Esophagus squamous epithelium (tissue), 5 donors: ENCODE measurements around the gene PRPF40A. TPM values are rescaled to one million over a fixed set of nuclear protein-coding genes. Genes with fewer than 3 reads are reported as not detected.

ENCODE experiments used
- DNase-seq: peaks from one replicate; lab custom pipeline; 2025; lab: John Stamatoyannopoulos, UW
- H3K27ac ChIP-seq, 4 donors: fragments of 200-600 bp; sonication (generic); one replicate each; pipeline ENCODE4 v1.5.1; 2016 to 2019; ENCODE audit warnings: mild to moderate bottlenecking in 1 of 4
- H3K27me3 ChIP-seq, 4 donors: fragments of 200-600 bp; sonication (generic); 1 replicate in 3 of 4; 2 replicates in 1 of 4; pipeline versions ENCODE4 v1.5.1 to v1.6.0; 2017 to 2021; ENCODE audit warnings: antibody characterized with exemption in 1 of 4
- H3K36me3 ChIP-seq, 3 donors: fragments of 200-600 bp; sonication (generic); one replicate each; pipeline ENCODE4 v1.5.1; 2016 to 2019
- H3K4me1 ChIP-seq, 3 donors: fragments of 200-600 bp; sonication (generic); one replicate each; pipeline ENCODE4 v1.5.1; 2017 to 2019
- H3K4me3 ChIP-seq, 4 donors: fragments of 200-600 bp; sonication (generic); 1 replicate in 3 of 4; 2 replicates in 1 of 4; pipeline ENCODE4 v1.5.1; 2016 to 2019; ENCODE audit warnings: mild to moderate bottlenecking in 2 of 4, moderate library complexity in 1 of 4
- H3K9me3 ChIP-seq, 3 donors: fragments of 200-600 bp; sonication (generic); one replicate each; pipeline ENCODE4 v1.5.1; 2016 to 2019
- CTCF ChIP-seq, 6 experiments: fragments of 450-650 bp in 4 of 6; fragments of 200-600 bp in 2 of 6; sonication (generic) in 2 of 6; IDR thresholded peaks; one replicate each; pipeline ENCODE4 v1.5.1; 2016 to 2019; ENCODE audit warnings: antibody characterized with exemption in 6 of 6, mild to moderate bottlenecking in 4 of 6, moderate library complexity in 4 of 6
- POLR2A ChIP-seq, 4 donors: fragments of 450-650 bp; IDR thresholded peaks; one replicate each; pipeline ENCODE4 v1.6.1; 2017; ENCODE audit warnings: antibody characterized with exemption in 4 of 4, mild to moderate bottlenecking in 4 of 4, moderate library complexity in 3 of 4
- WGBS, 2 donors: methylation state at CpG; one replicate each; pipeline ENCODE4 v1.1.5; 2018; 5-methylcytosine and 5-hydroxymethylcytosine counted together
- intact Hi-C: fragments of 100-400 bp; cut with DNase I; formaldehyde crosslinking; loops from one replicate; pipeline ENCODE4 v1.15.0; 2022
- total RNA-seq, 4 donors: library from RNA; depleted of rRNA; stranded (reverse); fragments of >200 nt; gene quantifications; one replicate each; pipeline ENCODE4 v1.1.0, GENCODE V29; 2016
- donor health status: DM: yes; HTN: yes; CAD: no.

The PRPF40A gene
- total RNA-seq, 4 donors from 2014 or later: 90.8 to 123 (median 99.6) TPM

DNA sequence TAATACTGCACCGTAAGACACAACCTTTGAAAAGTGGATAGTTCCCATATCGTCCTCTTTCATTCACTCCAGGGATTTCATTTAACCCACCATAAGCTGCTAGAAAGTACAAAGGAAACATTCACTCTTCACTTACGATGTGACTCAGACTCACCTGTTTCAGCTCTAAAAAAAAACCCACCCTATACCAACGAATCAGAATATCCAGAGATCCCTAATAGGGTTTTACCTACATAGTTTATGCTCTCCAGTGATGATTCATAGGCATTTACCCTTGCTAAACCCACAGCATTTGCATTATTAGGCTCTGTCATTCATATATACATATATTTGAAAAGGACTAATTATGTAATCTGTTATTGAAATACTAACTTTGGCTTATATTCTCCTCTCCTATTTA lies 60.2 kb downstream of the PRPF40A start:
- intact Hi-C loops: no loop called here
- Histone ChIP-seq H3K4me1 (no peaks in the 10 kb centered on the region), H3K36me3 (peaks cover 0 to 90% (median 16%) of the 10 kb centered on the region in 3 donors), H3K27ac (no peak overlapping the region), H3K27me3 (no peaks in the 10 kb centered on the region), H3K9me3 (no peaks in the 10 kb centered on the region), H3K4me3 (no peak overlapping the region)
- no peak for DNase-seq
- 70 to 71% methylated on average over 4 of the region's 4 CpGs for WGBS, 2 donors
- TF ChIP-seq POLR2A (IDR thresholded peaks at IDR 0.05) (no peak), CTCF (IDR thresholded peaks at IDR 0.05) (no peak)

DNA sequence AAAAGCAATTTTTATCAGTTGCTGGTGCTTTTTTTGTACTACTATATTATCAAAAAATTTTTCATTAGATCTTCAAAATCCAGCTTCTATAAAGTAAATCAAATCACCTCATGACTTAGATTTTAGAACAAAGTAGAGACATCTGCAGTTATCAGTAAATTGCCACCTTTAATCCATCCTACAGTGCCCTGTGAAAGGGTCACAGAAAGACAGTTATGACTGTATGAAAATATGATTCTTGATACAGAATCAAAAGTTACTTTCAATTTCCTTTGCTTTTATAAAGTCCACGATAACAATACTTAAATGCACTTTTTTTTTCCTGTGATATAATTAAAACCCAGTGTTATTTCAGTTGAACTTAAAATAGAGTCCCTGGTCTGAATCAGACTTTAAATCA lies 61.4 kb downstream of the PRPF40A start:
- Histone ChIP-seq H3K27me3 (no peaks in the 10 kb centered on the region), H3K27ac (no peak overlapping the region), H3K4me1 (no peaks in the 10 kb centered on the region), H3K9me3 (no peaks in the 10 kb centered on the region), H3K4me3 (no peak overlapping the region), H3K36me3 (peaks cover 0 to 90% (median 12%) of the 10 kb centered on the region in 3 donors)
- 65 to 72% methylated on average over 1 of the region's 1 CpG for WGBS, 2 donors
- no peak for DNase-seq
- TF ChIP-seq CTCF (IDR thresholded peaks at IDR 0.05) (no peak), POLR2A (IDR thresholded peaks at IDR 0.05) (no peak)
- intact Hi-C loops: no loop called here

DNA sequence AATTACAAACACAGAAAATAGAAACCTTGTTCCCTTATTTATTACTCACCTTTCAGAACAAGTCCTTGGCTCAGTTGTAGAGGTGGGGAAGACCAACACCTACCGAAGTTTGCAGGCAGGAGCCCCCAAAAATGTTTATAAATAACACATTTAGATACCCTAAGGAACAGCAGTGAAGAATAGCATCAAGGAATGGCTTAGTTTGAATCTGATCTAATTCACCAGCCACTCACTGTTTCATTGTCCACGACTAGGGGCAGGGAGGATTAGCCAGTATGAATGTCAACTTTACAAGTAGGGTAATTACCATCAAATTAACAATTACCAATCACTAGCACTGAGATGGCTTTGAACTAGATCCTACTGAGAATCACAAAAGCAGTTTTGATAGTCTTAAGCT lies 65.4 kb downstream of the PRPF40A start:
- Histone ChIP-seq H3K4me3 (no peak overlapping the region), H3K4me1 (peaks cover 4 to 19% (median 7%) of the 10 kb centered on the region in 3 donors), H3K27ac (no peak overlapping the region), H3K36me3 (peaks cover 0 to 66% (median 6%) of the 10 kb centered on the region in 3 donors), H3K9me3 (no peaks in the 10 kb centered on the region), H3K27me3 (no peaks in the 10 kb centered on the region)
- intact Hi-C loops: no loop called here
- no peak for DNase-seq
- TF ChIP-seq POLR2A (IDR thresholded peaks at IDR 0.05) (no peak), CTCF (IDR thresholded peaks at IDR 0.05) (no peak)
- WGBS, 2 donors: 55 to 71% methylated on average over 2 of the region's 2 CpGs

- WGBS, 2 donors: 79 to 88% methylated on average over 6 of the region's 6 CpGs
- Histone ChIP-seq H3K36me3 (peaks cover 0 to 57% (median 0%) of the 10 kb centered on the region in 3 donors), H3K9me3 (no peaks in the 10 kb centered on the region), H3K27me3 (no peaks in the 10 kb centered on the region), H3K4me3 (no peak overlapping the region), H3K27ac (no peak overlapping the region), H3K4me1 (peaks cover 8 to 29% (median 9%) of the 10 kb centered on the region in 3 donors)
- intact Hi-C loops: no loop called here
- TF ChIP-seq CTCF (IDR thresholded peaks at IDR 0.05): no peak
- DNase-seq: no peak
Observed at GRCh38 chr2:152650768-152651371, 66.4 kb downstream of the PRPF40A start.

GRCh38 chr2:152649997-152650396 lies 67.3 kb downstream of the PRPF40A start:
- H3K36me3 ChIP-seq: peaks cover 0 to 57% (median 0%) of the 10 kb centered on the region in 3 donors
- TF ChIP-seq POLR2A (IDR thresholded peaks at IDR 0.05) (no peak), CTCF (IDR thresholded peaks at IDR 0.05) (no peak)
- WGBS, 2 donors: 80 to 89% methylated on average over 1 of the region's 1 CpG

More at GRCh38 chr2:152649997-152650396, 67.3 kb downstream of the PRPF40A start:
- no peaks in the 10 kb centered on the region for H3K27me3 ChIP-seq
- intact Hi-C loops: no loop called here
- peaks cover 8 to 32% (median 9%) of the 10 kb centered on the region in 3 donors for H3K4me1 ChIP-seq
- H3K9me3 ChIP-seq: no peaks in the 10 kb centered on the region
- DNase-seq: no peak
- no peak overlapping the region for H3K4me3 ChIP-seq
- H3K27ac ChIP-seq: no peak overlapping the region
